Astrocyte of the cerebellum (primary cell): ENCODE results near the gene NSMCE1.
A peak's percentile ranks its signal among the peaks of the same experiment; 100 is the strongest.
"Not testable (repeated sequence)": the region's sequence is repeated elsewhere in the genome, so short reads cannot be mapped to it uniquely, and the experiment has no call there.

Source experiments
- DNase-seq: peaks from one replicate; pipeline ENCODE4 v3.0.0-alpha.2; 2011; ENCODE audit warnings: low read depth
- H3K4me3 ChIP-seq: 2 replicates; pipeline ENCODE4 v1.5.1; 2011; ENCODE audit warnings: mild to moderate bottlenecking, low read depth, low read length, moderate library complexity
- CTCF ChIP-seq: IDR thresholded peaks from 2 replicates; pipeline ENCODE4 v1.5.1; 2012; ENCODE audit warnings: low read length, low read depth, moderate library complexity, mild to moderate bottlenecking; ENCODE audit errors: missing control alignments
- in situ Hi-C: cut with HindIII; loops from 2 replicates; pipeline ENCODE4 v1.10.0; 2017; ENCODE audit warnings: low sequenced_read_pairs

NSMCE1 gene

GRCh38 chr16:27252206-27252585 lies 16.4 kb downstream of the NSMCE1 start:
- no peak overlapping the region for H3K4me3 ChIP-seq
- TF ChIP-seq CTCF: no peak
- in situ Hi-C loops: loop anchor here (5.0 kb wide), 1 partner anchor 100 kb away; no protein-coding TSS in a partner anchor
- DNase-seq: no peak

GRCh38 chr16:27251541-27252205 lies 16.9 kb downstream of the NSMCE1 start:
- no peak for TF ChIP-seq CTCF
- no peak for DNase-seq
- in situ Hi-C loops: loop anchor here (5.0 kb wide), 1 partner anchor 101 kb away; no protein-coding TSS in a partner anchor
- H3K4me3 ChIP-seq: no peak overlapping the region

GRCh38 chr16:27248886-27249285 lies 19.7 kb downstream of the NSMCE1 start:
- H3K4me3 ChIP-seq, in situ Hi-C loops, DNase-seq: not testable (repeated sequence)

- no peak for DNase-seq
- in situ Hi-C loops: no loop called here
- TF ChIP-seq CTCF: no peak
- no peak overlapping the region for H3K4me3 ChIP-seq
Measured at GRCh38 chr16:27248036-27248435, 20.5 kb downstream of the NSMCE1 start.

GRCh38 chr16:27247076-27247475 lies 21.5 kb downstream of the NSMCE1 start:
- H3K4me3 ChIP-seq, in situ Hi-C loops, DNase-seq: not testable (repeated sequence)

- H3K4me3 ChIP-seq: no peak overlapping the region
- DNase-seq: no peak
- TF ChIP-seq CTCF: no peak
- in situ Hi-C loops: no loop called here
Measured at GRCh38 chr16:27246439-27246838, 22.1 kb downstream of the NSMCE1 start.

- no peak overlapping the region for H3K4me3 ChIP-seq
- peak; percentile 7 for TF ChIP-seq CTCF
- in situ Hi-C loops: no loop called here
- peak; percentile 98 for DNase-seq
Measured at GRCh38 chr16:27245276-27246172, 23.0 kb downstream of the NSMCE1 start.
